H1 (cell line): ENCODE results near the gene GPR180. TPM values are rescaled to one million over a fixed set of nuclear protein-coding genes. Genes with fewer than 3 reads are reported as not detected.

Experiments
- CTCF ChIA-PET: fragments of 300-600 bp; sonication (Branson Sonifier 250); formaldehyde crosslinking; loops from one replicate; lab custom pipeline; 2021; ENCODE audit not compliant: partially characterized antibody; lab: Charles Lee
- POLR2A ChIA-PET: fragments of 300-600 bp; sonication (Branson Sonifier 250); formaldehyde crosslinking; loops from one replicate; lab custom pipeline; 2021; ENCODE audit warnings: inconsistent platforms; ENCODE audit not compliant: partially characterized antibody; lab: Charles Lee
- DNase-seq, 2 experiments: peaks; one replicate each; pipeline versions ENCODE4 v3.0.0 to v3.0.0-alpha.2; 2010 to 2022; ENCODE audit warnings: low spot score in 2 of 2, low read depth in 1 of 2, mixed read lengths in 1 of 2
- FAIRE-seq: peaks from 2 replicates; lab custom pipeline; 2011; peaks lifted over from hg19 to GRCh38; lab: Jason Lieb, UNC
- H2AFZ ChIP-seq: 2 replicates; pipeline ENCODE4 v1.8.1; 2012; ENCODE audit warnings: low read length, inconsistent platforms
- H2AK5ac ChIP-seq: 2 replicates; pipeline ENCODE4 v1.6.1; 2013; ENCODE audit warnings: low read depth, low read length
- H2BK120ac ChIP-seq: replicated peaks from 2 replicates; pipeline ENCODE3; 2013; ENCODE audit warnings: low read depth, low read length, inconsistent platforms
- H2BK12ac ChIP-seq: 2 replicates; pipeline ENCODE4 v1.6.1; 2013; ENCODE audit warnings: low read depth, low read length
- H2BK15ac ChIP-seq: 2 replicates; pipeline ENCODE4 v1.6.1; 2013; ENCODE audit warnings: low read length
- H2BK20ac ChIP-seq: 2 replicates; pipeline ENCODE4 v1.6.1; 2013; ENCODE audit warnings: low read length
- H2BK5ac ChIP-seq: 2 replicates; pipeline ENCODE4 v1.6.1; 2013; ENCODE audit warnings: low read depth, low read length
- H3K14ac ChIP-seq: 2 replicates; pipeline ENCODE4 v1.6.1; 2013; ENCODE audit warnings: inconsistent platforms; ENCODE audit not compliant: insufficient read length
- H3K18ac ChIP-seq: 2 replicates; pipeline ENCODE4 v1.6.1; 2013; ENCODE audit warnings: low read length; ENCODE audit errors: extremely low read depth
- H3K23ac ChIP-seq: 2 replicates; pipeline ENCODE4 v1.6.1; 2013; ENCODE audit warnings: inconsistent platforms; ENCODE audit not compliant: insufficient read length
- H3K23me2 ChIP-seq: 2 replicates; pipeline ENCODE4 v1.6.1; 2013; ENCODE audit warnings: low read depth, low read length
- H3K27ac ChIP-seq: 2 replicates; pipeline ENCODE4 v1.6.1; 2011; ENCODE audit warnings: low read depth, low read length, inconsistent platforms
- H3K27me3 ChIP-seq, 4 experiments: replicated peaks in 1 of 4; 1 replicate in 1 of 4; 2 replicates in 3 of 4; pipeline versions ENCODE4 v1.6.1 to v1.8.1; 2011 to 2013; ENCODE audit warnings: low read length in 3 of 4, mild to moderate bottlenecking in 3 of 4, inconsistent platforms in 2 of 4, mixed read lengths in 2 of 4, moderate library complexity in 1 of 4; ENCODE audit not compliant: control insufficient read depth in 3 of 4, insufficient read depth in 3 of 4; ENCODE audit errors: extremely low read depth in 1 of 4
- H3K36me3 ChIP-seq, 4 experiments: 2 replicates each; pipeline versions ENCODE4 v1.6.1 to v1.8.1; 2011 to 2013; ENCODE audit warnings: mild to moderate bottlenecking in 4 of 4, low read length in 3 of 4, moderate library complexity in 2 of 4, control low read depth in 1 of 4, inconsistent platforms in 1 of 4; ENCODE audit not compliant: insufficient read depth in 4 of 4, control insufficient read depth in 2 of 4
- H3K4ac ChIP-seq: replicated peaks from 2 replicates; pipeline ENCODE3; 2013; ENCODE audit warnings: low read length, low read depth, mixed read lengths, inconsistent platforms; ENCODE audit not compliant: insufficient read length
- H3K4me1 ChIP-seq, 4 experiments: replicated peaks in 1 of 4; 1 replicate in 1 of 4; 2 replicates in 3 of 4; pipeline versions ENCODE4 v1.6.1 to v1.8.1; 2011 to 2013; ENCODE audit warnings: low read length in 3 of 4, inconsistent platforms in 2 of 4, mixed read lengths in 1 of 4; ENCODE audit not compliant: insufficient read depth in 4 of 4, control insufficient read depth in 3 of 4
- H3K4me2 ChIP-seq, 2 experiments: 2 replicates each; pipeline versions ENCODE4 v1.6.1 to v1.8.1; 2011 to 2013; ENCODE audit warnings: low read depth in 2 of 2, low read length in 2 of 2, control low read depth in 1 of 2, inconsistent platforms in 1 of 2, mild to moderate bottlenecking in 1 of 2; ENCODE audit not compliant: insufficient read depth in 1 of 2
- H3K4me3 ChIP-seq, 4 experiments: fragments of 200-600, 300-600 bp in 1 of 4; sonication (generic), shearing (Covaris generic), sonication (Bioruptor Twin) in 1 of 4; 2 replicates each; pipeline versions ENCODE4 v1.5.1 to v1.8.1; 2011 to 2016; ENCODE audit warnings: low read length in 4 of 4, low read depth in 3 of 4, control low read depth in 2 of 4, inconsistent platforms in 2 of 4, mild to moderate bottlenecking in 2 of 4, mixed read lengths in 1 of 4, moderate library complexity in 1 of 4; ENCODE audit not compliant: insufficient read depth in 2 of 4; ENCODE audit errors: extremely low read depth in 1 of 4
- H3K56ac ChIP-seq: replicated peaks from 2 replicates; pipeline ENCODE3; 2013; ENCODE audit warnings: low read depth, mild to moderate bottlenecking, mixed read lengths, low read length, inconsistent platforms; ENCODE audit not compliant: insufficient read length
- H3K79me1 ChIP-seq: 2 replicates; pipeline ENCODE4 v1.6.1; 2013; ENCODE audit warnings: low read depth, low read length, control low read depth
- H3K79me2 ChIP-seq, 2 experiments: 2 replicates each; pipeline versions ENCODE4 v1.6.1 to v1.8.1; 2012 to 2013; ENCODE audit warnings: low read length in 2 of 2, mild to moderate bottlenecking in 2 of 2, inconsistent platforms in 1 of 2; ENCODE audit not compliant: insufficient read depth in 2 of 2, control insufficient read depth in 1 of 2
- H3K9ac ChIP-seq, 4 experiments: replicated peaks in 1 of 4; 1 replicate in 1 of 4; 2 replicates in 3 of 4; pipeline versions ENCODE4 v1.6.1 to v1.8.1; 2011 to 2013; ENCODE audit warnings: low read depth in 3 of 4, low read length in 3 of 4, control low read depth in 2 of 4, mild to moderate bottlenecking in 2 of 4, moderate library complexity in 2 of 4, inconsistent platforms in 1 of 4; ENCODE audit errors: extremely low read depth in 1 of 4
- H3K9me3 ChIP-seq, 2 experiments: 2 replicates each; pipeline versions ENCODE4 v1.6.1 to v1.8.1; 2012 to 2013; ENCODE audit warnings: mild to moderate bottlenecking in 2 of 2, moderate library complexity in 2 of 2, control low read depth in 1 of 2, inconsistent platforms in 1 of 2, low read depth in 1 of 2, low read length in 1 of 2, mixed read lengths in 1 of 2; ENCODE audit not compliant: insufficient read depth in 2 of 2
- H4K20me1 ChIP-seq, 2 experiments: replicated peaks in 1 of 2; 2 replicates each; pipeline versions ENCODE3 to v1.8.1; 2011 to 2013; ENCODE audit warnings: inconsistent platforms in 2 of 2, low read length in 2 of 2, mild to moderate bottlenecking in 1 of 2; ENCODE audit not compliant: insufficient read depth in 2 of 2, control insufficient read depth in 1 of 2
- H4K5ac ChIP-seq: 2 replicates; pipeline ENCODE4 v1.6.1; 2013; ENCODE audit warnings: low read length, low read depth, mixed read lengths, inconsistent platforms; ENCODE audit not compliant: insufficient read length
- H4K8ac ChIP-seq: 2 replicates; pipeline ENCODE4 v1.8.0; 2013; ENCODE audit warnings: mild to moderate bottlenecking, moderate library complexity, low read length, inconsistent platforms; ENCODE audit not compliant: insufficient read depth; ENCODE audit errors: extremely low read depth
- H4K91ac ChIP-seq: replicated peaks from 2 replicates; pipeline ENCODE3; 2013; ENCODE audit warnings: low read length, mixed read lengths, inconsistent platforms; ENCODE audit not compliant: insufficient read length
- CBX8 ChIP-seq: fragments of 300-800, 300-1000 bp; sonication (generic); IDR thresholded peaks from 2 replicates; pipeline ENCODE4 v1.7.1; 2016; ENCODE audit warnings: low read depth, low read length, borderline replicate concordance
- CREB1 ChIP-seq: IDR thresholded peaks from 2 replicates; pipeline ENCODE4 v1.6.1; 2012; ENCODE audit warnings: inconsistent platforms
- JUND ChIP-seq: IDR thresholded peaks from 2 replicates; pipeline ENCODE4 v1.6.1; 2011; ENCODE audit warnings: mild to moderate bottlenecking, improper control_type of control experiment, low read length
- POU5F1 ChIP-seq: IDR thresholded peaks from 2 replicates; pipeline ENCODE4 v1.6.1; 2011; ENCODE audit warnings: low read depth, mild to moderate bottlenecking, low read length, moderate library complexity
- SAP30 ChIP-seq: fragments of 300-600 bp; sonication (generic); IDR thresholded peaks from 2 replicates; pipeline ENCODE4 v1.7.1; 2012; ENCODE audit warnings: low read length, moderate library complexity, mild to moderate bottlenecking, inconsistent platforms; ENCODE audit not compliant: insufficient read depth, insufficient replicate concordance
- YY1 ChIP-seq: IDR thresholded peaks from 2 replicates; pipeline ENCODE4 v1.6.1; 2011; ENCODE audit warnings: low read depth, mild to moderate bottlenecking, low read length
- WGBS, 2 experiments: shearing (Covaris generic) in 1 of 2; methylation state at CpG; one replicate each; pipeline versions ENCODE4 v1.1.6 to v1.1.7; 2013 to 2015; ENCODE audit warnings: low lambda C conversion rate in 2 of 2, mixed read lengths in 2 of 2, inconsistent platforms in 1 of 2, low coverage in 1 of 2, missing lambda C conversion rate in 1 of 2; ENCODE audit not compliant: insufficient replicate concordance in 2 of 2, insufficient coverage in 1 of 2, insufficient read length in 1 of 2; ENCODE audit errors: extremely low coverage in 1 of 2, missing lambda C conversion rate in 1 of 2; 5-methylcytosine and 5-hydroxymethylcytosine counted together
- polyA plus RNA-seq, 7 experiments: library from polyadenylated mRNA; depleted of rRNA in 3 of 7; stranded (reverse) in 5 of 7; unstranded in 2 of 7; fragments of >200 nt in 5 of 7; fragments of 200-250 nt in 2 of 7; gene quantifications; 1 replicate in 5 of 7; 2 replicates in 1 of 7; 4 replicates in 1 of 7; pipeline versions ENCODE4 v1.2.1 to v1.2.3, GENCODE V29; 2011 to 2013; ENCODE audit warnings: missing spikeins in 2 of 7, mixed read lengths in 2 of 7
- total RNA-seq: library from RNA; stranded (reverse); fragmentation: NEBNext Ultra II Directional; extraction: Animal tissue kit (Norgen Biotek cat#: 25700); gene quantifications from 2 replicates; pipeline ENCODE4 v1.2.1, GENCODE V29; 2021

GPR180 gene
- total and polyA plus RNA-seq, 2 of the 8 experiments (the other 6 are each of a cell fraction or from before 2014, with no cell fraction given), result 1.8 to 4.8 TPM

DNA sequence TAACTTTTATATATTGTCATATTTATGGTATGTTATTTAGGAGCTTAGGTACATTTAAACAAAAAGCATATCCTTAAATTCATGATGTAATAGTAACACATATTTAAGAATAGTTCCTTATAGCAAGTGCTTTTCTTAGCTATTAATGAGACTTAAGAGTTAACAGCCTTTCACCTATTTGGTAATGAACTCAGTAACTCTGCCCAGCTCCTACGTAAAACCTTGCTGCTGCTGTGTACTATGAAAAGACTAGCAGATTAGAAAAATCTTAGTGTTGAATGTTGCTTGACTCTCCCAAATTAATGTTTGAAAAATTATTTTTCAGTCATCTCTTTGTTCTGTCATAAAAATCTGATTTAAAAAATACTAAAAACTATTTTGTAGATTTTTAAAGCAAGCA lies 6.9 kb downstream of the GPR180 start:
- H3K9ac ChIP-seq, result no peak overlapping the region
- H3K9me3 ChIP-seq, result no peaks in the 10 kb centered on the region
- H4K5ac ChIP-seq, result no peak overlapping the region
- FAIRE-seq (no peak), DNase-seq (no peak)
- peaks cover 3 to 43% (median 12%) of the 10 kb centered on the region in 4 experiments; a peak in 5 of 8 replicates for H3K36me3 ChIP-seq
- H3K56ac ChIP-seq, result no peak overlapping the region
- H3K4me2 ChIP-seq, result no peak overlapping the region
- no peak overlapping the region for H3K4me3 ChIP-seq
- H3K79me2 ChIP-seq, result peaks cover 0 to 5% of the 10 kb centered on the region in 2 experiments; a peak in 2 of 4 replicates
- ChIA-PET CTCF (interaction anchor here (1.2 to 1.6 kb wide), 3 partner anchors 8 to 172 kb away, joined by 3 to 7 read pairs (median 4); no protein-coding TSS in a partner anchor), POLR2A (no interaction called here)
- H3K23me2 ChIP-seq, result no peaks in the 10 kb centered on the region
- H4K20me1 ChIP-seq, result no peaks in the 10 kb centered on the region
- H3K27me3 ChIP-seq, result no peaks in the 10 kb centered on the region
- H2BK12ac ChIP-seq, result no peak overlapping the region
- no peak overlapping the region for H4K91ac ChIP-seq
- no peak overlapping the region for H3K14ac ChIP-seq
- no peak overlapping the region for H3K4ac ChIP-seq
- H3K27ac ChIP-seq, result no peak overlapping the region
- H2AK5ac ChIP-seq, result no peak overlapping the region
- no peaks in the 10 kb centered on the region; a peak in 1 of 7 replicates for H3K4me1 ChIP-seq
- whole genome bisulfite sequencing, 2 experiments, result 85% methylated on average over 1 of the region's 1 CpG; no CpG with 5 or more reads in 1 of the 2 experiments
- H2BK20ac ChIP-seq, result no peak overlapping the region
- no peak for TF ChIP-seq YY1
- no peak for TF ChIP-seq JUND
- no peak for TF ChIP-seq CREB1
- TF ChIP-seq POU5F1, result no peak
- no peak for TF ChIP-seq CBX8
- no peak for TF ChIP-seq SAP30
- no peak overlapping the region for H2AFZ ChIP-seq
- no peak overlapping the region for H3K18ac ChIP-seq
- H3K23ac ChIP-seq, result no peak overlapping the region
- no peak overlapping the region for H2BK120ac ChIP-seq
- no peak overlapping the region for H4K8ac ChIP-seq
- no peak overlapping the region for H2BK5ac ChIP-seq
- peaks cover 2% of the 10 kb centered on the region; the same call in 1 of the 2 replicates for H3K79me1 ChIP-seq
- H2BK15ac ChIP-seq, result no peak overlapping the region
